MM.1S (cell line): ENCODE data around the gene PIK3R6.

Experiments
- CTCF ChIP-seq: fragments of 300-600 bp; sonication (generic); IDR thresholded peaks from 2 replicates; pipeline ENCODE4 v1.5.1; 2016; ENCODE audit warnings: antibody characterized with exemption, low read length, mixed read lengths
- EZH2 ChIP-seq: fragments of 300-600 bp; sonication (generic); optimal IDR thresholded peaks from 2 replicates; pipeline ENCODE3; 2017; ENCODE audit warnings: low read depth, mild to moderate bottlenecking, antibody characterized with exemption, low read length, mixed read lengths
- EZH2phosphoT487 ChIP-seq: fragments of 300-600 bp; sonication (generic); IDR thresholded peaks from 2 replicates; pipeline ENCODE4 v1.6.1; 2018; ENCODE audit warnings: antibody characterized with exemption, low read length

GRCh38 chr17:8872036-8872704 lies 4.7 kb upstream of the PIK3R6 start:
- TF ChIP-seq CTCF, result no peak
- no peak for TF ChIP-seq EZH2
- no peak for TF ChIP-seq EZH2phosphoT487
